Activated CD8-positive, alpha-beta T cell treated with anti-CD3 and anti-CD28 coated beads for 36 hours (primary cell): Measurements from ENCODE around the gene STOX1. TPM values are rescaled to one million over a fixed set of nuclear protein-coding genes. Genes with fewer than 3 reads are reported as not detected.
"Not testable (repeated sequence)": the region's sequence is repeated elsewhere in the genome, so short reads cannot be mapped to it uniquely, and the experiment has no call there.

Source experiments
- ATAC-seq: fragments of 200-7000 bp; cut with Tn5 transposase; one replicate; pipeline ENCODE4 v1.10.0; 2021; ENCODE audit warnings: mild to moderate bottlenecking, moderate library complexity
- CTCF ChIA-PET: fragments of 350-600 bp; sonication (Branson Sonifier 250); formaldehyde crosslinking; loops from one replicate; lab custom pipeline; 2021; ENCODE audit warnings: antibody characterized with exemption; lab: Charles Lee
- POLR2A ChIA-PET: fragments of 350-600 bp; sonication (Branson Sonifier 250); formaldehyde crosslinking; loops from one replicate; lab custom pipeline; 2021; ENCODE audit warnings: antibody characterized with exemption; lab: Charles Lee
- DNase-seq: peaks from one replicate; pipeline ENCODE4 v3.0.0-alpha.2; 2020
- H3K27ac Mint-ChIP-seq: one replicate; pipeline ENCODE4 v1.8.0; 2021; ENCODE audit warnings: mild to moderate bottlenecking, mixed read lengths
- H3K27me3 Mint-ChIP-seq: one replicate; pipeline ENCODE4 v1.8.0; 2021; ENCODE audit warnings: mixed read lengths
- H3K36me3 Mint-ChIP-seq: one replicate; pipeline ENCODE4 v1.8.0; 2021; ENCODE audit warnings: low read depth, mixed read lengths
- H3K4me1 Mint-ChIP-seq: one replicate; pipeline ENCODE4 v1.8.0; 2021; ENCODE audit warnings: low read depth, mixed read lengths
- H3K4me3 Mint-ChIP-seq: one replicate; pipeline ENCODE4 v1.8.0; 2021; ENCODE audit warnings: mild to moderate bottlenecking, moderate library complexity, mixed read lengths
- H3K9me3 Mint-ChIP-seq: one replicate; pipeline ENCODE4 v1.8.0; 2021; ENCODE audit warnings: mixed read lengths
- CTCF ChIP-seq: fragments of 200-600 bp; IDR thresholded peaks from one replicate; pipeline ENCODE4 v1.8.0; 2022; ENCODE audit warnings: antibody characterized with exemption, mild to moderate bottlenecking
- intact Hi-C: fragments of 100-400 bp; cut with micrococcal nuclease; formaldehyde crosslinking; loops from one replicate; pipeline ENCODE4 v1.10.0; 2022
- total RNA-seq, 2 experiments: library from RNA; stranded (reverse); gene quantifications; one replicate each; pipeline ENCODE4 v1.2.3, GENCODE V29; 2021

STOX1 gene
- total RNA-seq, 2 experiments from 2014 or later: 0.22 to 0.36 TPM

- Mint-ChIP-seq H3K9me3 (peaks cover 26% of the 10 kb centered on the region), H3K4me3 (no peak overlapping the region), H3K4me1 (no peaks in the 10 kb centered on the region), H3K36me3 (peaks cover 3% of the 10 kb centered on the region), H3K27me3 (no peaks in the 10 kb centered on the region), H3K27ac (no peak overlapping the region)
- CTCF ChIA-PET: no interaction called here
- TF ChIP-seq CTCF: no peak
- intact Hi-C loops: no loop called here
- POLR2A ChIA-PET: interaction anchor here (1.2 kb wide), 1 partner anchor 10 kb away, joined by 3 read pairs; no protein-coding TSS in a partner anchor
- DNase-seq (no peak), ATAC-seq (no peak)
Measured at GRCh38 chr10:68864611-68865010, 37.3 kb downstream of the STOX1 start.

GRCh38 chr10:68868173-68868572, 40.8 kb downstream of the STOX1 start:
- H3K36me3 Mint-ChIP-seq, H3K27me3 Mint-ChIP-seq, POLR2A ChIA-PET, H3K4me3 Mint-ChIP-seq, H3K27ac Mint-ChIP-seq, H3K9me3 Mint-ChIP-seq, CTCF ChIA-PET, ATAC-seq, DNase-seq, intact Hi-C loops: not testable (repeated sequence)
- H3K4me1 Mint-ChIP-seq: peaks cover 11% of the 10 kb centered on the region

- intact Hi-C loops: no loop called here
- no peak for DNase-seq
- no peak for ATAC-seq
- H3K9me3 Mint-ChIP-seq: peaks cover 2% of the 10 kb centered on the region
- POLR2A ChIA-PET: interaction anchor here (1.4 kb wide), 1 partner anchor 31 kb away, joined by 3 read pairs; the partner anchor contains the start of gene DDX50
- H3K36me3 Mint-ChIP-seq: no peaks in the 10 kb centered on the region
- CTCF ChIA-PET: no interaction called here
- no peak overlapping the region for H3K27ac Mint-ChIP-seq
- no peaks in the 10 kb centered on the region for H3K27me3 Mint-ChIP-seq
- H3K4me3 Mint-ChIP-seq: no peak overlapping the region
- TF ChIP-seq CTCF: no peak
- peaks cover 11% of the 10 kb centered on the region for H3K4me1 Mint-ChIP-seq
Measured at GRCh38 chr10:68869623-68870022, 42.3 kb downstream of the STOX1 start.

GRCh38 chr10:68870061-68870460, 42.7 kb downstream of the STOX1 start:
- intact Hi-C loops: no loop called here
- H3K4me1 Mint-ChIP-seq: peaks cover 11% of the 10 kb centered on the region
- H3K4me3 Mint-ChIP-seq: no peak overlapping the region
- no peaks in the 10 kb centered on the region for H3K27me3 Mint-ChIP-seq
- peaks cover 2% of the 10 kb centered on the region for H3K9me3 Mint-ChIP-seq
- ATAC-seq (no peak), DNase-seq (no peak)
- no peaks in the 10 kb centered on the region for H3K36me3 Mint-ChIP-seq
- peak overlapping the region; percentile 41 for H3K27ac Mint-ChIP-seq
- CTCF ChIA-PET: no interaction called here
- TF ChIP-seq CTCF: no peak
- POLR2A ChIA-PET: interaction anchor here (1.4 kb wide), 1 partner anchor 31 kb away, joined by 3 read pairs; the partner anchor contains the start of gene DDX50

GRCh38 chr10:68870545-68871104, 43.3 kb downstream of the STOX1 start:
- POLR2A ChIA-PET: interaction anchor here (1.4 kb wide), 1 partner anchor 30 kb away, joined by 3 read pairs; the partner anchor contains the start of gene DDX50
- peak overlapping the region; percentile 41 for H3K27ac Mint-ChIP-seq
- H3K4me1 Mint-ChIP-seq: peaks cover 11% of the 10 kb centered on the region
- no peaks in the 10 kb centered on the region for H3K27me3 Mint-ChIP-seq
- intact Hi-C loops: no loop called here
- peak; percentile 73 for DNase-seq
- CTCF ChIA-PET: no interaction called here
- H3K36me3 Mint-ChIP-seq: no peaks in the 10 kb centered on the region
- no peak overlapping the region for H3K4me3 Mint-ChIP-seq
- no peak for TF ChIP-seq CTCF
- ATAC-seq: peak; percentile 96
- peaks cover 2% of the 10 kb centered on the region for H3K9me3 Mint-ChIP-seq
